HCT116 (cell line): ENCODE measurements around the gene ITFG1. TPM values are rescaled to one million over a fixed set of nuclear protein-coding genes. Genes with fewer than 3 reads are reported as not detected.

Source experiments
- ATAC-seq: fragments of 200-7000 bp; cut with Tn5 transposase; 2 replicates; pipeline ENCODE4 v1.9.1; 2020; ENCODE audit warnings: mild to moderate bottlenecking, moderate library complexity
- BruUV-seq: library from RNA; stranded (reverse); fragments of 400-500 nt; replicated peaks from 2 replicates; lab custom pipeline; 2021; lab: Mats Ljungman, UMichigan
- CTCF ChIA-PET: fragments of 300-600 bp; sonication (Branson Sonifier 250); formaldehyde crosslinking; loops from one replicate; lab custom pipeline; 2021; ENCODE audit warnings: antibody characterized with exemption; lab: Charles Lee
- POLR2A ChIA-PET: fragments of 300-600, 350-600 bp; sonication (Branson Sonifier 250); formaldehyde crosslinking; loops from one replicate; lab custom pipeline; 2021; ENCODE audit warnings: antibody characterized with exemption; lab: Charles Lee
- RAD21 ChIA-PET, 2 experiments: fragments of 300-600 bp; sonication (Branson Sonifier 250); formaldehyde crosslinking; loops; one replicate each; lab custom pipeline; 2023; ENCODE audit warnings: low total read pairs in 2 of 2; ENCODE audit not compliant: uncharacterized antibody in 2 of 2, unreplicated experiment in 2 of 2, low non-redundant PET in 1 of 2; lab: Charles Lee
- DNase-seq: peaks from one replicate; pipeline ENCODE4 v3.0.0-alpha.2; 2010; ENCODE audit warnings: low read depth, low spot score
- H2AFZ ChIP-seq: fragments of 200-600 bp; shearing (Covaris generic), sonication (generic); 2 replicates; pipeline ENCODE4 v1.6.1; 2017; ENCODE audit warnings: low read depth, mixed run types, mixed read lengths, antibody characterized with exemption, low read length; ENCODE audit not compliant: poor library complexity, severe bottlenecking
- H3K27ac ChIP-seq: 2 replicates; pipeline ENCODE4 v1.5.1; 2012; ENCODE audit warnings: low read depth, low read length
- H3K27me3 ChIP-seq: fragments of 200-600 bp; sonication (generic); 2 replicates; pipeline ENCODE4 v1.6.1; 2016; ENCODE audit warnings: mixed run types, low read length, mixed read lengths; ENCODE audit not compliant: insufficient read depth
- H3K36me3 ChIP-seq, 2 experiments: fragments of 200-500 bp in 1 of 2; fragments of 200-600 bp in 1 of 2; sonication (Bioruptor generic) in 1 of 2; sonication (generic) in 1 of 2; 2 replicates each; pipeline versions ENCODE4 v1.5.1 to v1.6.1; 2014 to 2016; ENCODE audit warnings: low read length in 2 of 2, inconsistent platforms in 1 of 2, mixed read lengths in 1 of 2, mixed run types in 1 of 2; ENCODE audit not compliant: insufficient read depth in 2 of 2, control insufficient read depth in 1 of 2
- H3K4me1 ChIP-seq, 2 experiments: fragments of 200-600 bp in 1 of 2; sonication (generic) in 1 of 2; 2 replicates each; pipeline versions ENCODE4 v1.5.1 to v1.6.1; 2012 to 2017; ENCODE audit warnings: low read length in 2 of 2, inconsistent platforms in 1 of 2, mild to moderate bottlenecking in 1 of 2, mixed read lengths in 1 of 2, mixed run types in 1 of 2, moderate library complexity in 1 of 2; ENCODE audit not compliant: insufficient read depth in 2 of 2, control insufficient read depth in 1 of 2
- H3K4me2 ChIP-seq: fragments of 200-600 bp; sonication (generic); 2 replicates; pipeline ENCODE4 v1.6.1; 2017; ENCODE audit warnings: mixed run types, low read length, mixed read lengths
- H3K4me3 ChIP-seq, 2 experiments: fragments of 200-600 bp in 1 of 2; sonication (generic) in 1 of 2; replicated peaks in 1 of 2; 2 replicates each; pipeline ENCODE4 v1.5.1; 2011 to 2016; ENCODE audit warnings: low read length in 2 of 2, control low read depth in 1 of 2, low read depth in 1 of 2, mild to moderate bottlenecking in 1 of 2, mixed read lengths in 1 of 2, mixed run types in 1 of 2
- H3K79me2 ChIP-seq: fragments of 200-600 bp; sonication (generic); 2 replicates; pipeline ENCODE4 v1.6.1; 2017; ENCODE audit warnings: mild to moderate bottlenecking, mixed run types, low read length, moderate library complexity, mixed read lengths; ENCODE audit not compliant: insufficient read depth
- H3K9ac ChIP-seq: fragments of 200-600 bp; sonication (generic); 2 replicates; pipeline ENCODE4 v1.6.1; 2016; ENCODE audit warnings: low read length, mixed read lengths
- H3K9me2 ChIP-seq: fragments of 200-600 bp; sonication (generic), shearing (Covaris generic); 2 replicates; pipeline ENCODE4 v1.6.1; 2017; ENCODE audit warnings: mixed run types, mild to moderate bottlenecking, moderate library complexity; ENCODE audit not compliant: insufficient read depth
- H3K9me3 ChIP-seq, 2 experiments: fragments of 200-500 bp in 1 of 2; fragments of 200-600 bp in 1 of 2; sonication (Bioruptor generic) in 1 of 2; sonication (generic) in 1 of 2; 2 replicates each; pipeline ENCODE4 v1.6.1; 2014 to 2017; ENCODE audit warnings: low read length in 2 of 2, mixed read lengths in 2 of 2, inconsistent platforms in 1 of 2, low read depth in 1 of 2, mild to moderate bottlenecking in 1 of 2, mixed run types in 1 of 2, moderate library complexity in 1 of 2; ENCODE audit not compliant: control insufficient read depth in 1 of 2, insufficient read depth in 1 of 2
- H4K20me1 ChIP-seq: fragments of 200-600 bp; sonication (generic), shearing (Covaris generic); 2 replicates; pipeline ENCODE4 v1.6.1; 2017; ENCODE audit warnings: mixed run types, mild to moderate bottlenecking, moderate library complexity; ENCODE audit not compliant: insufficient read depth
- EGR1 ChIP-seq: IDR thresholded peaks from 2 replicates; pipeline ENCODE4 v1.6.1; 2012; ENCODE audit warnings: low read depth
- ELF1 ChIP-seq: IDR thresholded peaks from 2 replicates; pipeline ENCODE4 v1.6.1; 2012; ENCODE audit warnings: low read depth, borderline replicate concordance
- EZH2 ChIP-seq: fragments of 200-600 bp; sonication (generic); IDR thresholded peaks from 2 replicates; pipeline ENCODE4 v1.6.1; 2017; ENCODE audit warnings: antibody characterized with exemption, mixed run types
- EZH2phosphoT487 ChIP-seq: fragments of 200-600 bp; IDR thresholded peaks from 2 replicates; pipeline ENCODE4 v1.6.1; 2018; ENCODE audit warnings: antibody characterized with exemption, borderline replicate concordance
- FOSL1 ChIP-seq: IDR thresholded peaks from 2 replicates; pipeline ENCODE4 v1.6.1; 2012; ENCODE audit warnings: low read depth
- JUND ChIP-seq: IDR thresholded peaks from 2 replicates; pipeline ENCODE4 v1.6.1; 2012
- MAX ChIP-seq: IDR thresholded peaks from 2 replicates; pipeline ENCODE4 v1.6.1; 2012
- POLR2A ChIP-seq: IDR thresholded peaks from 2 replicates; pipeline ENCODE4 v1.7.0; 2011; ENCODE audit warnings: borderline replicate concordance; ENCODE audit not compliant: insufficient read depth, insufficient read length; ENCODE audit errors: extremely low read depth
- SIN3A ChIP-seq: IDR thresholded peaks from 2 replicates; pipeline ENCODE4 v1.6.1; 2012; ENCODE audit warnings: low read depth
- SP1 ChIP-seq: IDR thresholded peaks from 2 replicates; pipeline ENCODE4 v1.6.1; 2012; ENCODE audit warnings: low read depth
- SRF ChIP-seq: IDR thresholded peaks from 2 replicates; pipeline ENCODE4 v1.6.1; 2012; ENCODE audit warnings: low read depth
- TCF7L2 ChIP-seq: IDR thresholded peaks from 2 replicates; pipeline ENCODE4 v1.7.0; 2011; ENCODE audit warnings: borderline replicate concordance, inconsistent platforms; ENCODE audit not compliant: insufficient read depth, insufficient read length; ENCODE audit errors: extremely low read depth
- YY1 ChIP-seq: IDR thresholded peaks from 2 replicates; pipeline ENCODE4 v1.6.1; 2011; ENCODE audit warnings: low read length, low read depth, moderate library complexity, mild to moderate bottlenecking; ENCODE audit not compliant: insufficient replicate concordance; ENCODE audit errors: extremely low read depth
- ZFX ChIP-seq: fragments of 450-650 bp; IDR thresholded peaks from 2 replicates; pipeline ENCODE4 v1.6.1; 2017
- ZNF274 ChIP-seq: fragments of 200-500 bp; sonication (Bioruptor generic); IDR thresholded peaks from 2 replicates; pipeline ENCODE4 v1.6.1; 2014; ENCODE audit warnings: mild to moderate bottlenecking, low read depth, low read length, inconsistent platforms
- intact Hi-C: fragments of 100-400 bp; cut with micrococcal nuclease; formaldehyde crosslinking; loops from 2 replicates; pipeline ENCODE4 v1.10.0; 2022
- total RNA-seq: library from RNA; stranded (reverse); gene quantifications from one replicate; pipeline ENCODE4 v1.2.1, GENCODE V29; 2021; ENCODE audit not compliant: unreplicated experiment

Gene ITFG1
- total RNA-seq, 1 experiment from 2014 or later = 24.9 TPM

GRCh38 chr16:47113130-47113529, 347.7 kb downstream of the ITFG1 start:
- CTCF ChIA-PET = interaction anchor here (0.7 kb wide), 1 partner anchor 42 kb away, joined by 3 read pairs; no protein-coding TSS in a partner anchor
- no TSS peak for BruUV-seq
- no peak overlapping the region for H3K4me2 ChIP-seq
- no peak overlapping the region for H3K4me3 ChIP-seq
- intact Hi-C loops = no loop called here
- POLR2A ChIA-PET = no interaction called here
- H3K9me2 ChIP-seq = no peaks in the 10 kb centered on the region
- no peak overlapping the region for H3K9ac ChIP-seq
- TF ChIP-seq MAX = no peak
- no peak for TF ChIP-seq EZH2phosphoT487
- TF ChIP-seq JUND = no peak
- no peak for TF ChIP-seq TCF7L2
- TF ChIP-seq YY1 = no peak
- TF ChIP-seq EZH2 = no peak
- no peak for TF ChIP-seq FOSL1
- TF ChIP-seq SRF = no peak
- no peak for TF ChIP-seq SIN3A
- TF ChIP-seq ZNF274 = no peak
- no peak for TF ChIP-seq POLR2A
- TF ChIP-seq SP1 = no peak
- TF ChIP-seq ELF1 = no peak
- no peak for TF ChIP-seq EGR1
- TF ChIP-seq ZFX = no peak
- TF ChIP-seq, all 23 proteins: peak for 0
- no peak for ATAC-seq
- RAD21 ChIA-PET = no interaction called here
- Histone ChIP-seq H3K36me3 (no peaks in the 10 kb centered on the region), H3K9me3 (no peaks in the 10 kb centered on the region), H3K4me1 (no peaks in the 10 kb centered on the region), H3K27ac (no peak overlapping the region), H4K20me1 (no peaks in the 10 kb centered on the region), H2AFZ (no peak overlapping the region), H3K27me3 (no peaks in the 10 kb centered on the region), H3K79me2 (no peaks in the 10 kb centered on the region)
- DNase-seq = no peak
